ENCODE measurements around the gene IKBKG.
"Not testable (repeated sequence)": the region's sequence is repeated elsewhere in the genome, so short reads cannot be mapped to it uniquely, and the experiment has no call there.

IKBKG gene

DNA sequence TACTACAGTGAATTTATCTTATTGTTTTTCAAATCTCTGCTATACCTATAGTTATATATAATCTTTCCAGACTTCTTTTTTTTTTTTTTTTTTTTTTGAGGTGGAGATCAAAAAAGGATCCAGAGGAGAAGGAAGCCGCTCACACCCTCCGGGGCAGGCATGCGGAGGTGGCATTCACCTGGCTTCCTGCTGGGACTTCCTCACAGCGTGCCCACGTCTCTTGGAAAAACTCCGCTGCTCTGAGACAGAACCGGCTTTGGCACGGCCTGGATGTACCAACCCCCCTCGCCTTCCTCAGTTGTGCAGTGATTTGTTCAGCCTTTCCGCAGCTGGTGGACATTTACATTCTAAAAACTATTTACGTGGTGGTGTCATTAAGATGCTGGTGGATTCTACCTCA, 60.6 kb downstream of the IKBKG start:
- not testable (repeated sequence) for DNase-seq

DNA sequence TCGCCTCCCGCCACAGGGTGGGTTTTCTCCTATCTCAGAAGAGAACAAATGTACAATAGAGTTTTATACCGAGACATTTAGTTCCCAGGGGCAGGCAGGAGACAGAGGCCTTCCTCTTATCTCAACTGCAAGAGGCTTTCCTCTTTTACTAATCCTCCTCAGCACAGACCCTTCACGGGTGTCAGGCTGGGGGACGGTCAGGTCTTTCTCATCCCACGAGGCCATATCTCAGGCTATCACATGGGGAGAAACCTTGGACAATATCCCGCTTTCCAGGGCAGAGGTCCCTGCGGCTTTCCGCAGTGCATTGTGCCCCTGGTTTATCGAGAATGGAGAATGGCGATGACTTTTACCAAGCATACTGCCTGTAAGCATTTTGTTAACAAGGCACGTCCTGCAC, 61.4 kb downstream of the IKBKG start:
- not testable (repeated sequence) for DNase-seq

GRCh38 chrX:154611146-154611545, 63.7 kb downstream of the IKBKG start:
- DNase-seq = not testable (repeated sequence)

- not testable (repeated sequence) for DNase-seq
Observed at GRCh38 chrX:154613586-154613985, 66.2 kb downstream of the IKBKG start.
